KOPT-K1 (cell line): ENCODE data around the gene CCDC120.

Experiments
- H3K27ac ChIP-seq: fragments of 200-600 bp; sonication (generic); 2 replicates; pipeline ENCODE4 v1.5.1; 2016; ENCODE audit warnings: antibody characterized with exemption, mild to moderate bottlenecking, low read depth, low read length; ENCODE audit not compliant: poor library complexity, severe bottlenecking
- H3K36me3 ChIP-seq: fragments of 200-600 bp; sonication (generic); 2 replicates; pipeline ENCODE4 v1.5.1; 2017; ENCODE audit warnings: antibody characterized with exemption, mild to moderate bottlenecking, low read length, moderate library complexity; ENCODE audit not compliant: insufficient read depth
- H3K9me3 ChIP-seq: fragments of 200-600 bp; sonication (generic); 2 replicates; pipeline ENCODE4 v1.5.1; 2017; ENCODE audit warnings: antibody characterized with exemption, low read length, mild to moderate bottlenecking; ENCODE audit not compliant: insufficient read depth, poor library complexity, severe bottlenecking

Gene CCDC120

GRCh38 chrX:49058794-49059193 is at the start of gene CCDC120:
TSS of gene CCDC120 (plus strand) at chrX:49058999. CDS start at chrX:49062042, 3,043 bp downstream.
- Histone ChIP-seq H3K27ac (no peak within 1 kb of the TSS), H3K36me3 (peaks cover 2% of the 10 kb centered on the region; the same call in 1 of the 2 replicates)

GRCh38 chrX:49019050-49019449 is 39.7 kb upstream of the CCDC120 start:
- no peaks in the 10 kb centered on the region for H3K36me3 ChIP-seq
- no peaks in the 10 kb centered on the region for H3K9me3 ChIP-seq
- no peak overlapping the region for H3K27ac ChIP-seq

More at GRCh38 chrX:49058794-49059193, at the start of gene CCDC120:
- H3K9me3 ChIP-seq: no peaks in the 10 kb centered on the region

GRCh38 chrX:49019599-49020249 is 39.1 kb upstream of the CCDC120 start:
- Histone ChIP-seq H3K9me3 (no peaks in the 10 kb centered on the region), H3K27ac (no peak overlapping the region), H3K36me3 (no peaks in the 10 kb centered on the region)

- Histone ChIP-seq H3K36me3 (peaks cover 15% of the 10 kb centered on the region; the same call in 1 of the 2 replicates), H3K9me3 (no peaks in the 10 kb centered on the region), H3K27ac (no peak overlapping the region)
Observed at GRCh38 chrX:49029876-49030275, 28.9 kb upstream of the CCDC120 start.

- Histone ChIP-seq H3K36me3 (peaks cover 15% of the 10 kb centered on the region; the same call in 1 of the 2 replicates), H3K9me3 (no peaks in the 10 kb centered on the region), H3K27ac (no peak overlapping the region)
Observed at GRCh38 chrX:49030283-49030682, 28.5 kb upstream of the CCDC120 start.

GRCh38 chrX:49037883-49038475 is 20.8 kb upstream of the CCDC120 start:
- Histone ChIP-seq H3K9me3 (no peaks in the 10 kb centered on the region), H3K36me3 (peaks cover 28% of the 10 kb centered on the region; the same call in 1 of the 2 replicates), H3K27ac (no peak overlapping the region)

GRCh38 chrX:49039598-49040375 is 19.0 kb upstream of the CCDC120 start:
- peaks cover 13% of the 10 kb centered on the region; the same call in 1 of the 2 replicates for H3K36me3 ChIP-seq
- H3K9me3 ChIP-seq: no peaks in the 10 kb centered on the region
- H3K27ac ChIP-seq: peak overlapping the region; percentile 45

- H3K27ac ChIP-seq: peak overlapping the region; percentile 45
- peaks cover 13% of the 10 kb centered on the region; the same call in 1 of the 2 replicates for H3K36me3 ChIP-seq
Observed at GRCh38 chrX:49040376-49040955, 18.3 kb upstream of the CCDC120 start.

GRCh38 chrX:49041744-49042580 is 16.8 kb upstream of the CCDC120 start:
- no peak overlapping the region for H3K27ac ChIP-seq
- no peaks in the 10 kb centered on the region for H3K9me3 ChIP-seq
- H3K36me3 ChIP-seq: peaks cover 13% of the 10 kb centered on the region; the same call in 1 of the 2 replicates

More at GRCh38 chrX:49040376-49040955, 18.3 kb upstream of the CCDC120 start:
- no peaks in the 10 kb centered on the region for H3K9me3 ChIP-seq

- Histone ChIP-seq H3K9me3 (no peaks in the 10 kb centered on the region), H3K27ac (peak overlapping the region; percentile 72), H3K36me3 (peaks cover 11% of the 10 kb centered on the region; the same call in 1 of the 2 replicates)
Observed at GRCh38 chrX:49042581-49043219, 16.1 kb upstream of the CCDC120 start.

GRCh38 chrX:49043220-49043986 is 15.4 kb upstream of the CCDC120 start, which contains the start of gene TFE3:
TSS of gene TFE3 (minus strand) at chrX:49043357. CDS start at chrX:49043226, 131 bp downstream.
- peak within 1 kb of the TSS; percentile 72 for H3K27ac ChIP-seq

GRCh38 chrX:49043987-49044281 is 14.9 kb upstream of the CCDC120 start:
- H3K9me3 ChIP-seq: no peaks in the 10 kb centered on the region
- peaks cover 5% of the 10 kb centered on the region; the same call in 1 of the 2 replicates for H3K36me3 ChIP-seq
- H3K27ac ChIP-seq: no peak overlapping the region

More at GRCh38 chrX:49043220-49043986, 15.4 kb upstream of the CCDC120 start, which contains the start of gene TFE3:
- Histone ChIP-seq H3K9me3 (no peaks in the 10 kb centered on the region), H3K36me3 (peaks cover 9% of the 10 kb centered on the region; the same call in 1 of the 2 replicates)
